NCI-H1436 treated with DMSO at 0.1 percent for 48 hours (cell line): ENCODE measurements around the gene ASH1L.
"Not testable (repeated sequence)": the region's sequence is repeated elsewhere in the genome, so short reads cannot be mapped to it uniquely, and the experiment has no call there.

Source experiments
- DNase-seq: peaks from one replicate; lab custom pipeline; 2025; lab: John Stamatoyannopoulos, UW

The ASH1L gene

GRCh38 chr1:155555915-155556314 is 6.7 kb downstream of the ASH1L start:
- no peak for DNase-seq

DNA sequence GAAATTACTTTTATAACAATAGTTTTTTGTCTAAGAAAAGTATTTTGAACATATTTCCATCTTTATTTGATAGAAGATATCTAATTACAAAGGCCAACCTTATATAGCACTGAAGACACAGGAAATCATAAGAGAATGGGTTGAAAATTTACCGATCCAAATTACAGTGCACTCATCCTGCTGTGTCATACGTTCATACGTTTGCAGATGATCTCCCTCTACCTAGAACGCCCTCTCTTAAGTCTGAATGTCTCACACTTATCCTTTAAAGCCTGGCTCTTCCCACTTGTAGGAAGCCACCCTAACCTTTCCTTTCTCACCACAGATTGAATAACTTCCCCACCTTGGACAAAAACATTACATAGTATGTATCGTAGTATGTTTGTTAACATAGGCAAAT is 9.3 kb downstream of the ASH1L start:
- no peak for DNase-seq

- no peak for DNase-seq
These were observed 13.9 kb downstream of the ASH1L start for GRCh38 chr1:155548706-155549105.

DNA sequence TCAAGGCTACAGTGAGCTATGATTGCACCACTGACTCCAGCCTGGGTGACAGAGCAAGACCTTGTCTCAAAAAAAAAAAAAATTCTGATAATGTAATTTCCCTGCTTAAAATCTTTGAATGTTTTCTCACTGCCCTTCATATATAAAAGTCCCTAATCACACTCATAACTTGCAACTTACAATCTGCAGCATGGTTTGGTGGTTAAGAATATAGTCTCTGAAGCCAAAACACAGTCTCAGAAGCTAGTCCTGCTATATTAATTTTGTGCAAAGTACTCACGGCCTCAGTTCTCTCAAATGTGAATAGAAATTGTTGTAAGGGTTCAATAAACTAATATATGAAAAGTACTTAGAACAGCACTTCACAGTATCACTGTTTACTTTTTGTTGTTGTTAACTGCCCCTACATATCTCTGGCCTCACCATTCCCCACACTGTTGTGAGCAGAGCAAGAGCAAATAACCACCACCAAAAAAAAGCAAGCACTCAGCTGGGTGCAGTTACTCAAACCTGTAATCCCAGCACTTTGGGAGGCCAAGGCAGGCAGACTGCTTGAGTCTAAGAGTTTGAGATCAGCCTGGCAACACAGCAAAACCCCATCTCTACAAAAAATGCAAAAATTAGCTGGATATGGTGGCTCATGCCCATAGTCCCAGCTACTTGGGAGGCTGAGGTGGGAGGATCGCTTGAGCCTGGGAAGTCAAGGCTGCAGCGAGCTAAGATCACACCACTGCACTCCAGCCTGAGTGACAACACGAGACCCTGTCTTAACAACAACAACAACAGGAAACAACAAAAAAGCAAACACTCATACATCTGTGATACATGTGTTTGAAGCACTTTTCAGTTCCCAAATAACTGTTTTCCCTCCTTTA is 22.4 kb downstream of the ASH1L start:
- DNase-seq = no peak

DNA sequence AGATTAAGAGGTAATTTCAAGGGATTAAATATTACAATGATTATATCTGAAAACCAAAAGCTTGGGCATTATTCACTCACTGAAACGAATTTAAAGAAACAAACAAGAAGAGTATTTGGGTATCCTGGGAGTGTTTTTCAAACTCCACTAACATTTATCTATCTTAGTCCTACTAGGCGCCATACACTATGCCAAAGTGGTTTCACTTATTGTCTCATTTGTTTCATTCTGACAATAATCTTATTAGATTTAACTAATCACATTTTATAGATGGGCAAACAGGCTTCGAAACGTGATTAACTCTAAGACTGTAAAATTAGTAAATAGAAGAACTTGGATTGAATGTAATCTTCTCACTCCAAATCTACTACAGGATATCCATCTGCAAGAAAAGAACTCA is 25.4 kb downstream of the ASH1L start:
- no peak for DNase-seq

- no peak for DNase-seq
These were observed 31.0 kb downstream of the ASH1L start for GRCh38 chr1:155531624-155532023.

DNA sequence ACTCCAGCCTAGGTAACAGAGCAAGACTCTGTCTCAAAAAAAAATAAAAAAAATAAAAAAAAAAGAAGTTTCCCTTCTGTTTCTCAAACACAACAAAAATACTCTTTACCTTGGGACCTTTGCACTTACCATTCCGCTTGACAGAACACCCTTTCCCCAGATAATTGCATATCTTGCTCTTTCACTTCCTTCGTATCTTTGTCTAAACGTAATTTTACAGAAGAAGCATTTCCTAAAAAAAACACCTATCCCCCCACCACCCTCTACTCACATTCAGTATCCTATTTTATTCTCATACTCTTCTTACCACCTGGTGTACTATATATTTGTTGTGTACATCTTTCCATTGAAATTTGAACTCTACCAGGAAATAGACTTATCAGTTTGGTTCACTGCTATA is 32.7 kb downstream of the ASH1L start:
- DNase-seq = no peak

GRCh38 chr1:155529109-155529508 is 33.5 kb downstream of the ASH1L start:
- DNase-seq = no peak

GRCh38 chr1:155527677-155528076 is 34.9 kb downstream of the ASH1L start:
- DNase-seq = no peak

DNA sequence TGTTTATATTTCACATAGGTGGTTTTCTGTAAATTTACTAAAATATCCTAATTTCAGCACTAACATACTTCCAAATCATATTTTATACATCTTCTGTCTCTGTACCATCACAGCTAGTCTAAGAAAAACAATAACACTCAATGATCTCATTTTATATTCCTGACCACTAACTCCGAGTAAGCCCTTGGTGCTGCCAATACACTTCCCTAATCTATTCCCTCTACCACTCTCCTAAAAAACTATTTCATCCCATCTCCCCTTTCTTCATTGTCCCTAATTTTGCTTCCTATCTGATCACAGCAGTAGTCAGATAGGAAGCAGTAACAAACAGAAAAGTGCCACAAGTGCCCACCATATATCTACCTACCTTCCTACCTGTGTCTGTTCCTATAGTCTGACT is 36.2 kb downstream of the ASH1L start:
- DNase-seq = no peak

DNA sequence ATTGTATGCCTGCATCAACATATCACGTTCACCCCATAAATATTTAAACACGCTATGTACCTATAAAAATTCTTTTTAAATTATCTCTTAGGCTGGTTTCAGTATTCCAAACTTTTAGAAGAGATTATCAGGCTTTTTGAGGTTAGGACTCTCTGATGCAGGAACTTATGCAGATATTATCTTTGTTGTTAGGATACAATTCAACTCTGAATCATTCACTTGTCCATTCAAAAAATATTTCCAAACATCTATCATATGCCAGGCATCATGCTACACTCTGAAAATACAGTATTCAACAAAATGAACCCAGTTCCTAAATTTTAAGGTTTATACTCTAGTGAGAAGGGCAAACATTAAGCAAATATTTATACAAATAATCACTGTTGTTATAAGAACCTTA is 40.5 kb downstream of the ASH1L start:
- no peak for DNase-seq

DNA sequence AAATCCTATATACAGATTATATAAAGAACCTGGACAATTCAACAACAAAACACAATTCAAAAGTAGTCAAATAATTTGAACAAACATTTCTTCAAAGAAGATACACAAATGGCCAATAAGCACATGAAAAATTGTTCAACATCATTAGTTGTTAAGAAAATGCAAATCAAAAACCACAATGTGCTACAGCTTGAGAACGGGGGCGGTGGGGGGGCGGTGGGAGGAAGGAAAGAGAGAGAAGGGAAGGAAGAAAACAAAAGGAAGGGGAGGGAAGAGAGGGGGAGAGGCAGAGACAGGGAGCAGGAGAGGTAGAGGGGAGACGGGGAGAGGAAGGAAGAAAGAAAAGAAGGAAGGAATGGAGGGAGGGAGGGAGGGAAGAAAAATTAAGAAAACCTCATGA is 44.1 kb downstream of the ASH1L start:
- DNase-seq = no peak

DNA sequence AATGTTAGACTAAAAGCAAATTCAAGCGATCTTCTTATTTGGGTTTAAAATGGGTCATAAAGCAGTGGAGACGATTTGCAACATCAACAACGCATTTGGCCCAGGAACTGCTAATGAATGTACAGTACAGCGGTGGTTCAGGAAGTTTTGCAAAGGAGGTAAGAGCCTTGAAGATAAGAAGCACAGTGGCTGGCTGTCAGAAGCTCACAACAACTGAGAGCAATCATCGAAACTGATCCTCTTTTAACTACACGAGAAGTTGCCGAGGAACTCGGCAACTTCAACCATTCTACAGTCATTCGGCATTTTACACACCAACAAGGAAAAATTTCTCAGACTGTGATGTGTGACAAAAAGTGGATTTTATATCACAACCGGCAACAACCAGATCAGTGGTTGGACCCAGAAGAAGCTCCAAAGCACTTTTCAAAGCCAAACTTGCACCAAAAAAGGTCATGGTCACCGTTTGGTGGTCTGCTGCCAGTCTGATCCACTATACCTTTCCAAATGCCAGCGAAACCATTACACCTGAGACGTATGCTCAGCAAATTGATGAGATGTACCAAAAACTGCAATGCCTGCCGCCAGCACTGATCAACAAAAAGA is 47.9 kb downstream of the ASH1L start:
- no peak for DNase-seq

GRCh38 chr1:155513300-155513916 is 49.2 kb downstream of the ASH1L start:
- no peak for DNase-seq

DNA sequence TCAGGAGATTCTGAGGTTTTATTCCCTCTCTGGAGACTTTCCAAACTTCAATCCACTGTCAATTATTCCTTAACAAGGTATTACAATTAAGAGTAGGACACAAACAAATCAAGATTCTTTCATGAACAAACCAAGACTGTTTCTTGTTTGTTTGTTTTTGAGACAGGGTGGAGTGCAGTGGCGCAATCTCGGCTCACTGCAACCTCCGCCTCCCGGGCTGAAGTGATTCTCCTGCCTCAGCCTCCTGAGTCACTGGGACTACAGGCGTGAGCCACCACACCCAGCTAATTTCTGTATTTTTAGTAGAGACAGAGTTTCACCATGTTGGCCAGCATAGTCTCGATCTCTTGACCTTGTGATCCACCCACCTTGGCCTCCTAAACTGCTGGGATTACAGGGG is 51.2 kb downstream of the ASH1L start:
- DNase-seq = not testable (repeated sequence)

DNA sequence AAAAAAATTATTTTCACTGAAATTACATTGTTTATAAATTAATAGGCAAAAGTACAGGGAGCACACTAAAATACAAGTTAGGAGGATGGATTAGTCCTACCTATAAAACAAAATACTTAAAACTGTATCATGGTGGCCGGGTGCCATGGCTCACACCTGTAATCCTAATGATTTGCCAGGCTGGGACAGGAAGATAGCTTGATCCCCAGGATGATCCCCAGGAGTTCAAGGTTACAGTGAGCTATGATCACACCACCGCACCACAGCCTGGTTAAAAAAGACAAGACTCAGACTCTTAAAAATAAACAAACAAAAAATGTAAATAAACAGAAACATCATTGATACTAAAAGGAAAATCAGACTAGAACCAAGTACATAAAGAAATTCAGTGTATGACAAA is 53.5 kb downstream of the ASH1L start:
- DNase-seq = no peak

- DNase-seq = no peak
These were observed 54.7 kb downstream of the ASH1L start for GRCh38 chr1:155507945-155508344.

GRCh38 chr1:155505963-155506362 is 56.6 kb downstream of the ASH1L start:
- not testable (repeated sequence) for DNase-seq

- DNase-seq = peak; percentile 3
These were observed 58.4 kb downstream of the ASH1L start for GRCh38 chr1:155504207-155504606.

GRCh38 chr1:155499953-155500639 is 62.5 kb downstream of the ASH1L start:
- DNase-seq = peak; percentile 50

GRCh38 chr1:155499263-155499662 is 63.3 kb downstream of the ASH1L start:
- DNase-seq = no peak

DNA sequence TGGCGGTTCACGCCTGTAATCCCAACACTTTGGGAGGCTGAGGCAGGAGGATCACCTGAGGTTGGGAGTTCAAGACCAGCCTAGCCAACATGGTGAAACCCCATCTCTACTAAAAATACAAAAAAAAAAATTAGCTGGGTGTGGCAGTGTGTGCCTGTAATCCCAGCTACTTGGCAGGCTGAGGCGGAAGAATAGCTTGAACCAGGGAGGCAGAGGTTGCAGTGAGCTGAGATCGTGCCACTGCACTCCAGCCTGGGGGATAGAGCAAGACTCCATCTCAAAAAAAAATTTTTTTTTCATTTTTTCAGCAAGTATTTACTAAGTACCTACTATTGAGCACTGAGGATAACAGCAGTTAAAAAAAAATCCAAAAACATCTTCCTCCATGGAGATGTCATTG is 69.0 kb downstream of the ASH1L start:
- not testable (repeated sequence) for DNase-seq

DNA sequence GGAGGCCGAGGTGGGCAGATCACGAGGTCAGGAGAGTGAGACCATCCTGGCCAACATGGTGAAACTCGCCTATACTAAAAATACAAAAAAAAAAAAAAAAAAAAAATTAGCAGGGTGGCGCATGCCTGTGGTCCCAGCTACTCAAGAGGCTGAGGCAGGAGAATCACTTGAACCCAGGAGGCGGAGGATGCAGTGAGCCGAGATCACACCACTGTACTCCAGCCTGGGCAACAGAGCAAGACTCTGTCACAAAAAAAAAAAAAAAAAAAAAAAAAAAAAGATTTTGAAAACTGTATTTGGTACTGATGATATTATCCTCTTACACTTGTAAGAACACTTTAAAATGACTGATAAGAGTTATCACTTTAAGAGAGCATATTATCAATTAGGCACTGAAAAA is 74.2 kb downstream of the ASH1L start:
- DNase-seq = not testable (repeated sequence)
